T-helper 1 cell treated with Interleukin-12 subunit alpha and Interleukin-12 subunit beta and Interleukin-4 antibody, amounts not matched to agents 30 μg/mL and 1 μg/mL, for 36 hours (primary cell): ENCODE measurements around the gene KLF16.

Experiments used
- H3K27ac Mint-ChIP-seq: one replicate; pipeline ENCODE4 v1.8.0; 2021; ENCODE audit warnings: mild to moderate bottlenecking, mixed read lengths
- H3K27me3 Mint-ChIP-seq: one replicate; pipeline ENCODE4 v1.8.0; 2021; ENCODE audit warnings: low read depth, mixed read lengths
- H3K36me3 Mint-ChIP-seq: one replicate; pipeline ENCODE4 v1.8.0; 2021; ENCODE audit warnings: low read depth, mixed read lengths
- H3K4me1 Mint-ChIP-seq: one replicate; pipeline ENCODE4 v1.8.0; 2021; ENCODE audit warnings: low read depth, mixed read lengths
- H3K4me3 Mint-ChIP-seq: one replicate; pipeline ENCODE4 v1.8.0; 2021; ENCODE audit warnings: mild to moderate bottlenecking, moderate library complexity, mixed read lengths
- H3K9me3 Mint-ChIP-seq: one replicate; pipeline ENCODE4 v1.8.0; 2021; ENCODE audit warnings: mixed read lengths

KLF16 gene

DNA sequence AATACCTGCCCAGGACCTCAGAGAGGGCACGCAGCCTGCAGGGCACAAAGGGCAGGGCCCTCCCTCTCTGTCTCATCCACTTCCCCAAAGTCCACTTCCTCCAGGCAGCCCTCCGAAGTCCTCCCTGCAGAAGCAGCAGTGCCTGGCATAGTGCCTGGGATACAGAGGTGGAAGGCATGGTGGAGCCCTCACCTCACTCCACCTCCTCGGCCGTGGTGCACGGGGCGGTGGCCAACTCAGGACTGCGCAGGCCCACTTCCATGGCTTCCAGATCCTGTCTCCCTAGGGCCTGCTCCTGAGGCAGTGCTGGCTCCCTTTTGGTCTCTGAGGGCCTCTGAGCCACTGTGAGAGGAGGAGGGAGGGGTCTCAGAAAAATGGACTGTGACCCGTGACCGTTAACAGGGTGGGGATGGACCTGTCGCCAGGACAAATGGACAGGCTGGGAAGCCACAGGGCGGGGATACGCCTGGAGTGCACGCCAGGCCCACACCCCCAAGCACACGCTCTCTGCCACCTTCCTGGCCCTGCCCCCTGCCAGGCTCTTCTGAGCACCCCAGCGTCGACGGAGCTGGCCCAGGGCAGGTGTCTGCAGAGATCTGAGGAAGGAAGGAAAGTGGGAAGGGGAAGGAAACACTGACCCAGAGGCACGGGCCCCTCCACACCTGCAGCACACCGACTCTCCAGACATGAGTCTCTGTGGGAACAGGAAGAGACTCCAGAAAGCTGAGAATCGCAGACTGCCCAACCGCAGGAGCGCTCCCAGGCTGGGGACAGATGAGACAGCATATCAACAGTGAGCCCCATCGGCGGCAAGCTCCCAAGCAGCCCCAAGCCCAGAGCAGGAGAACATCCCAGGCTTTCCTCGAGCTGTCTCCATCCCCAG is 23.5 kb downstream of the KLF16 start:
- Mint-ChIP-seq H3K4me3 (no peak overlapping the region), H3K4me1 (peaks cover 9% of the 10 kb centered on the region), H3K27ac (no peak overlapping the region), H3K9me3 (no peaks in the 10 kb centered on the region), H3K27me3 (no peaks in the 10 kb centered on the region), H3K36me3 (no peaks in the 10 kb centered on the region)

DNA sequence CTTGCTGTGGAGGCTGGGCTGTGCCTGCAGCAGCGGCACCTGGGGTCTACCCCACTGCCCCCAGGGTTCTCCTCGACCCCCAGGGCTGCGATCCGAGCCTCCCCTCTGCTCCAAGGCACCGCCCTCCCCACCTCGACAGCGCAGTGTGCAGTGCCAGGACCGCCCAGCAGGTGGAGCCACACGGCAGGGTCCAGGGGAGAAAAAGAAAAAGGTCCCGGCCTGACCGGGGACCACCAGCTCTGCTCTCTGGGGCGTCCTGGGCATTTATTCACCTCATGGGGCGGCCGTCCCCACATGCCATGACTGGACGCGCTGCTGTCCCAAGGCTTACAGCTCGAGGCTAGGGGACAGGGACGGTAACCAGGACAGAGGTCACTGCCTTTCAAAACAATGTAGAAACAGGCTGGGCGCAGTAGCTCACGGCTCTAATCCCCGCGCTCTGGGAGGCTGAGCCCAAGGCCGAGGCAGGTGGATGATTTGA is 25.7 kb downstream of the KLF16 start:
- Mint-ChIP-seq H3K36me3 (no peaks in the 10 kb centered on the region), H3K9me3 (no peaks in the 10 kb centered on the region), H3K27me3 (no peaks in the 10 kb centered on the region), H3K4me3 (no peak overlapping the region), H3K27ac (no peak overlapping the region), H3K4me1 (peaks cover 9% of the 10 kb centered on the region)

DNA sequence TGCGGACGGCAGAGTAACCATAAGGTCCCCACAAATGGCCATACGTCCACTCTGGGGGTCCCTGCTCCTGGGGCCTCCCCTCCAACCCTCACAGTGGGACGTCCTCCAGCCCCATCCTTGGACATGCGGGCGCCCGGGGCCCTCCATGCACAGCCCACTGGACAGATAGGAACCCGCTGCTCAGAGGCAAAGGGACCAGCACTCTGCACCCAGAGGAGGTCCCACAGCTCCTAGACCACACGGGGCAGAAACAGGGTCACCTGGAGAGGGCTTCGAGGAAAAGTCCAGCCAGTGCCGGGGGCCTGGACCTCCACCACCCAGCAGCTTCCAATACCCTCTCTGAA is 26.2 kb downstream of the KLF16 start:
- Mint-ChIP-seq H3K4me3 (no peak overlapping the region), H3K4me1 (peaks cover 8% of the 10 kb centered on the region), H3K36me3 (no peaks in the 10 kb centered on the region), H3K27ac (no peak overlapping the region), H3K9me3 (no peaks in the 10 kb centered on the region), H3K27me3 (no peaks in the 10 kb centered on the region)

DNA sequence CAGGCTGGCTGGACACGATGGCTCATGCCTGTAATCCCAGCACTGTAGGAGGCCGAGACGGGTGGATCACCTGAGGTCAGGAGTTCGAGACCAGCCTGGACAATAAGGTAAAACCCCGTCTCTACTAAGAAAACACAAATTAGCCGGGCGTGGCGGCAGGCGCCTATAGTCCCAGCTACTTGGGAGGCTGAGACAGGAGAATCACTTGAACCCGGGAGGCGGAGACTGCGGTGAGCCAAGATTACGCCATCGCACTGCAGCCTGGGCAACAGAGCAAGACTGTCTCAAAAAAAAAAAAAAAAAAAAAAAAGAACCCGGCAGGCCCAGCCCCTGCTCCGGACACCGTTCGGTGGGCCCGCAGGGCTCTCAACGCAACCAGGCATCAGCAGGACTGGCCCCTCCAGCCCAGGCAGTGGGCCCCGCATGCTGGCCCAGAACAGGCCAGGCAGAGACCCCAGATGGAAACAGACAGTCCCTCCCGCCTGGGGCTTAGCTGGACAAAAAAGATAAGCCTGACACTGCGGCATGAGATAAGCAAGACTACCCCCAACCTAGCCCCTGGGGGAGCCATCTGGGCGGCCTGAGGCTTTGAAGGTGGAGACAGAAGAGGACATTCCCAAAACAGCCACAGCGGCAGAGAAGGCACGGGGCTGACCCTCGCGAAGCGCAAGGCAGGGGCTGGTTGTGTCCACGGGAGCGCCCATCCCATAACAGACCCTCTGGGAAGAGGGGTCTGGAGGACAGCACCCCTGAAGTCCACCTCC is 26.7 kb downstream of the KLF16 start:
- Mint-ChIP-seq H3K9me3 (no peaks in the 10 kb centered on the region), H3K27me3 (no peaks in the 10 kb centered on the region), H3K4me1 (peaks cover 8% of the 10 kb centered on the region), H3K4me3 (no peak overlapping the region), H3K27ac (no peak overlapping the region), H3K36me3 (no peaks in the 10 kb centered on the region)

DNA sequence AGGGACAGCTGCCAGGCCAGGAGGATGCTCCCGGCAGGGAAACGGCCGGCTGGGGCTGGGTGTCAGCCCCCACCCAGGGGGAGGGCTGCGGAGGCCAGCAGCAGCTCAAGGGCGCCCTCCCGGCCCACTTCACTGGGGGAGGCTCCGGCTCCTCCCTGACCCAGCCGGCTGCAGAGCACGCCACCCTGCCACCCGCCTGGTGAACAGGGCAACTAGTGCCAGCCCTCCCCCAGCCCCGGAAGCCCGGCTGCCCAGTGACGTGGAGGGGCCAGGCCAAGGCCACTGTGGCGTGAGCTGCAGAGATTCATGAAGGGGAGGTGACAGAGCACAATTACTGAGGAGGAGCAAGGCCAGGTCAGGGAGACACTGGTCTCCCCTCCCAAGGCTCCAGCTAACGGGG is 29.8 kb downstream of the KLF16 start:
- no peak overlapping the region for H3K27ac Mint-ChIP-seq
- no peak overlapping the region for H3K4me3 Mint-ChIP-seq
- peaks cover 2% of the 10 kb centered on the region for H3K36me3 Mint-ChIP-seq
- no peaks in the 10 kb centered on the region for H3K27me3 Mint-ChIP-seq
- no peaks in the 10 kb centered on the region for H3K9me3 Mint-ChIP-seq
- peaks cover 4% of the 10 kb centered on the region for H3K4me1 Mint-ChIP-seq

DNA sequence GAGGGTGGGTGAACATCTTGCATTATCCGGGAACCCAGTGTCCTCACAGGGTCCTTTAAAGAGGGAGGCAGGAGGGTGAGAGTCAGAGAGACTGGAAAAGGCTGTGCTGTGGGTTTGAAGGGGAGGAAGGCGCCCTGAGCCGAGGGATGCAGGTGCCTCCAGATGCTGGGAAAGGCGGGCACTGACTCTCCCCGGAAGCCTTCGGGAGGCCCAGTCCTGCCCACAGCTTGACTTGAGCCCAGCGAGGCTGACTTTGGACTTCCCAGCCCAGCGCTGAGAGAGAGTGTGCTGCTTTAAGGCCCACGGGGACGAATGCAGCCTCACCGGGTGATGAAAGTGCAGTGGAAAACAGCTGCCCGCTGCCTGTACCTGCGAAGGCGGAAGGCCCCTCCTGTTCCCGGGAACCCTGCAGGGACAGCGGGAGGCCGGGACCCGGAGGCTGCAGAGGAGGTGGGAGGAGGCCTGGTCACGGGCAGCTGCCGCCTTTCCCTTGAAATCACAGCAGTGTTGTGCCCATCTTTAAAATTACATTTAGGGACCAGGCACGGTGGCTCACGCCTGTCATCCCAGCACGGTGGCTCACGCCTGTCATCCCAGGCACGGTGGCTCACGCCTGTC is 31.2 kb downstream of the KLF16 start:
- peaks cover 4% of the 10 kb centered on the region for H3K4me1 Mint-ChIP-seq
- no peaks in the 10 kb centered on the region for H3K9me3 Mint-ChIP-seq
- no peaks in the 10 kb centered on the region for H3K27me3 Mint-ChIP-seq
- H3K27ac Mint-ChIP-seq = no peak overlapping the region
- H3K36me3 Mint-ChIP-seq = peaks cover 2% of the 10 kb centered on the region
- H3K4me3 Mint-ChIP-seq = no peak overlapping the region

DNA sequence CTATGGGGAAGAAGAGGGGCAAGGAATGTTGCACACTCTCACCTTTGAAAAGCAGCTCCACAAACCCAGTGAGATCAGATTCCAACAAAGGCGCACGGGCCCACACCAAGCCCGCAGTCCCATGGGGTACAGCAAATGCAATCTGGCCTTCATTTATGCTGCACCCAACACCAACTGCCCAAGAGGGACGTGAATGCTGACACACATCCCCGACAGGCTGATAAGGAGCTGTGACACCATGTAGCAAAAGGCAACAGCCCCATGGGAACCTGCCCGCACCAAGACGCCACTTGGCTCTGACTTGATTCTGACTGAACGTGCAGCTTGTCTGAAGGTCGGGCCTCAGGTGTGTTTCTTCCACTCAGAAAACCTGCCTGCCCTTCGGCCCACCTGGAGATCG is 32.4 kb downstream of the KLF16 start:
- Mint-ChIP-seq H3K4me1 (peaks cover 2% of the 10 kb centered on the region), H3K27ac (no peak overlapping the region), H3K4me3 (no peak overlapping the region), H3K36me3 (peaks cover 4% of the 10 kb centered on the region), H3K27me3 (no peaks in the 10 kb centered on the region), H3K9me3 (no peaks in the 10 kb centered on the region)

DNA sequence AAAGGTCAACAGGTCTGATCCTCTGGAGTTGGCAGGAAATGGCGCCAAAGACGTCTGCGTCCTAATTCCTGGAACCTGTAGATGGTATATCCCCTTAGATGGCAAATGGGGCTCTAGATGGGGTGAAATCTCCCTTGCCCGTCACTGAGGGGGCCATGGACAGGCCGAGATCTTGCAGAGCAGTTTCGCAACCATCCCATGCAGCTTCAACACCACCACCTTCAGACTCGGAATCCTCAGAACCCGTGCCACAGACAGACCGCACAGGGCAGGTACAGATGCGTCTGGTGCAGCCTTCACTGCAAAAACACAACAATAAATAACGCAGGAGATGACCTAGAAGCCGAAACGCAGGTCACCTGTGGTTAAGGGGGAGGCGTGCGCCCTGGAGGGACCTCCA is 32.8 kb downstream of the KLF16 start:
- H3K27ac Mint-ChIP-seq = no peak overlapping the region
- H3K4me3 Mint-ChIP-seq = no peak overlapping the region
- no peaks in the 10 kb centered on the region for H3K27me3 Mint-ChIP-seq
- peaks cover 1% of the 10 kb centered on the region for H3K4me1 Mint-ChIP-seq
- H3K36me3 Mint-ChIP-seq = peaks cover 6% of the 10 kb centered on the region
- no peaks in the 10 kb centered on the region for H3K9me3 Mint-ChIP-seq

DNA sequence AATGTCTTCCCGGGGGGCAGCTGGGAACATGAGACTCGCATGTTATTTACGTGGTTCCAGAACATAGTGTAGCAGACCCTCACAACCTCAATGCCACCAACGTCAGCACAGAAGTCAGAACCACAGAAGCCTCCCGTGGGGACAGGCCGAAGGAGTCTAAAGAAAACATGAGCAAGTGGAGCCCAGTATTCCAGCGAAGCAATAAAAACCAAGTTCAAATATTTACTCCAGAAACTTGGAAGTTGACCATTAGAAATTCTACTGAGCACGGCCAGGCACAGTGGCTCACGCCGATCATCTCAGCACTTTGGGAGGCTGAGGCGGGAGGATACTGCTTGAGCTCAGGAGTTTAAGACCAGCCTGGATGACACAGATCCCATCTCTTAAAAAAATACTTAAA is 33.4 kb downstream of the KLF16 start:
- H3K36me3 Mint-ChIP-seq = peaks cover 6% of the 10 kb centered on the region
- peaks cover 1% of the 10 kb centered on the region for H3K4me1 Mint-ChIP-seq
- H3K27me3 Mint-ChIP-seq = no peaks in the 10 kb centered on the region
- H3K9me3 Mint-ChIP-seq = no peaks in the 10 kb centered on the region
- H3K4me3 Mint-ChIP-seq = no peak overlapping the region
- no peak overlapping the region for H3K27ac Mint-ChIP-seq

DNA sequence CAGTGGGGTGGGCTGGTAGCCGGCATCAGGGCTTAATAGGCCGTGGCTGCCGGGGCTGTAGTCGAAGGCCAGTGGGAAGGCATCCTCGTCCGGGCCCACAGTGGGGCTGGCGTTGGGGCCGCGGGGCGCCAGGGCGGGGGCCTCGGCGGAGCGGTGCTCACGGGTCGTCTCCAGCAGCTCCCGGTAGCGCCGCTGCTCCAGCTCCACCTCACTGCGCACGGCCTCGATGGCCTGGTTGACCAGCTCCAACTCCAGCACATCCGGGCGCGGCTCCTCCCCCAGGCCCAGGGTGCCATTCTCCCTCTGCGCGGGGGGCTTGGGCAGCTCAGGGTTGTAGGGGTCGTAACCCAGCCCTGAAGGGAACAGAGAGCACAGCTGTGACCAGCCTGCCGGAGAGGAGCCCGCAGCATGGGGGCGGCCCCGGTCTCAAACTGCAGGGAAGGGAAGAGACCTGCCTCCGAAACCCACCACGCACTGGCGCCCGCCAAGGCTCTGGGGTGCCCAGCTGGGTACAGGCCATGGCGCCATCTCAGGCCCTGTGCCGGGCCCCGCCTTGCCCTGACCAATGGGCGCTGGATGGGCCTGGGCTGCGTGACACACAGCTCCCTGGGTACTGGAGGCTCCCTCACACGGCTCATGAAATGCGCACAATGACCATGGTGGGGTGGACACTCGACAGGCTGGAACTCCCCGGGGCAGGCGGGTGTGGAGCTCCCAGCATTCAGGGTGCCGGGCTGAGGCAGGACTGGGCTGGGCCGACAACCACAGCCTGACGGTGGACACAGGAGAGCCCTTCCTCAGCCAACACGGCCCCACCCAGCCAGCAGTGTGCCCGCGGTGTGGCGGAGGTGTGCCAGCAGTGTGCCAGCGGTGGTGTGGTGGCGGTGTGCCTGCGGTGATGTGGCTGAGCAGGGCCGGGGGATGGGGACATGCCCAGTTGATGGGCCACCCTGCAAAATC is 34.8 kb downstream of the KLF16 start:
- H3K4me1 Mint-ChIP-seq = peaks cover 1% of the 10 kb centered on the region
- no peak overlapping the region for H3K27ac Mint-ChIP-seq
- no peak overlapping the region for H3K4me3 Mint-ChIP-seq
- H3K36me3 Mint-ChIP-seq = peaks cover 6% of the 10 kb centered on the region
- no peaks in the 10 kb centered on the region for H3K9me3 Mint-ChIP-seq
- no peaks in the 10 kb centered on the region for H3K27me3 Mint-ChIP-seq

DNA sequence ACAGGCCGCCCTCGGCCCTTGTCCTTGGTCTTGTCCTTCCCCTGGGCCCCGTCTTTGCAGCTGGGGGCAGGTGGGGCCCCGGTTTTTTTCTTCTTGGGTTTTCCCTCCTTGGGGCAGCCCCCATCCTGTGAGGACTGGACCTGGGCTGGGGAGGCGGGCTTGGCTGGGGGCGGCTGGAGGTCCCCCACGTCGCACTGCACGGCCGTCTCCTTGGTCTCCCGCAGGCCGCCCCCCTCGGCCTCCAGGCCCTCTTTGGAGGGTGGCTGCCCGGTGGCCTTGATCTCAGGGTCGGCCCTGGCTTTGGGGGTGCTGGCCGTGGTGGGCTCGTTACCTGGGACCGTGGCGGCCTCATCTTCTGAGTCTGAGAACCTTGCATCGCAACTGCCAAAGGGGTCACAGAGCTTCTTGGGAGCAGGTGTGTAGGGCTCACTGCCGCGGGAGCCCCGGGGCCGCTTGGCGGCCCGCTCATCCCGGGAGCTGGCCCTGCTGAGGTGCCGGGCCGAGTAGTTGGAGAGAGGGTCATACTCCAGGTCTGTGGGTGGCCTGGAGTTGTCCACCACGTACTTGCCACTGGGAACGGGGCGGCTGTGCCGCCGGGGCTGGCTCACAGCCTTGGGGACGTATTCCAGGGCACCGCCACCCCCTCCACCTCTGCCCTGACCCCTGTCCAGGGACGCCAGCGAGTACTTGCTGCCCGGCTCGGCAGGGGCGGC is 35.7 kb downstream of the KLF16 start:
- Mint-ChIP-seq H3K9me3 (no peaks in the 10 kb centered on the region), H3K27ac (no peak overlapping the region), H3K4me3 (no peak overlapping the region), H3K36me3 (peaks cover 6% of the 10 kb centered on the region), H3K27me3 (no peaks in the 10 kb centered on the region), H3K4me1 (peaks cover 1% of the 10 kb centered on the region)

DNA sequence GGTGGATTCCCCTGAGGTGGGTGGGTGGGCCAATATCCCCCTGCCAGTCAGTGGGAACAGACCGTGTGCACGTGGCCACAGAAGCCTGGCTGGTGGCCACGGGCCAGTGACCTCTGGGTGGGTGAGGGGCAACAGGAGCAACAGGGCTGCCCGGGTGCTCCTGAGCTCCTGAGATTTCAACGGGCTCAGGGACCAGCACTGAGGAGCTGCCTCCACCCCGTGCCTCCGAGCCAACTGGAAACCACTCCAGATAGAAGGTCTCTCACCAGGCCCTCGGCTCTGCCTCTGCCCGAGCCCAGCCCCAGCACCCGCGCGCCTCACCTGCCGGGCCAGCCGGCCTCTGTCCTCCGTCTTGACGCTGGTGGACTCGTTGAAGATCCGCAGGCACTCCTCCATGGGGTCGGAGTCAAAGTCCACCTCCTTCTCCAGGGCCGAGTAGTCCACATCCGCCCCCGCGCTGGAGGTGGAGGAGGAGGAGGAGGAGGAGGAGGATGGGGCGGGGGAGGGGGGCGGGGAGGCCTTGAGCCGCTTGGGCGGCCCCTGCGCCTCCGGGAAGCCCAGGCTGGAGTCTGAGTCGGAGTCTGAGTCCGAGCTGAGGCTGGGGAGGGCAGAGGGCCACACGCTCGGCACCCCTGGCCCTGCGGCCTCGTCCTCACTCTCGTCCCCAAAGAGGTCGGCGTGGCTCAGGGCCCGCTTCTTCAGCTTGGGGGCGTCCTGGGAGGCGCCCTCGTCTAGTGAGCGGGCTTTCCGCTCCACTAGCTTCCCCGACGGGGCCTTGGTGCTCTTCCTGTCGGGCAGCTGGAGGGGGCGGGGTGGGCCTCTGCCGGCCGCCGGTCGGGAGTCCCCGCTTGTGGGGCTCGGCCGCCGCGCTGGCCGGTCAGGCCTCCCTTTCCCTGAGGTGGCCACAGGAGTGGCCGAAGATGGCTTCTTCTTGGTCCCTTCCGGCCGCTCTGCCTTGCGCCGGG is 36.5 kb downstream of the KLF16 start:
- no peaks in the 10 kb centered on the region for H3K27me3 Mint-ChIP-seq
- H3K27ac Mint-ChIP-seq = no peak overlapping the region
- H3K4me1 Mint-ChIP-seq = peaks cover 1% of the 10 kb centered on the region
- no peak overlapping the region for H3K4me3 Mint-ChIP-seq
- H3K9me3 Mint-ChIP-seq = no peaks in the 10 kb centered on the region
- peaks cover 8% of the 10 kb centered on the region for H3K36me3 Mint-ChIP-seq
